HG02884 (cell line): ENCODE data around the gene KIF26A.

Experiments used
- ATAC-seq: cut with Tn5 transposase; IDR thresholded peaks from one replicate; pipeline ENCODE4 v1.9.1; 2021; ENCODE audit warnings: mild to moderate bottlenecking, moderate library complexity; ENCODE audit not compliant: unreplicated experiment

KIF26A gene

GRCh38 chr14:104190396-104191000 is 52.1 kb downstream of the KIF26A start:
- ATAC-seq = no peak

- no peak for ATAC-seq
These were observed 53.1 kb downstream of the KIF26A start for GRCh38 chr14:104191409-104191997.

GRCh38 chr14:104192146-104192882 is 53.9 kb downstream of the KIF26A start:
- ATAC-seq = no peak

- ATAC-seq = no peak
These were observed 54.5 kb downstream of the KIF26A start for GRCh38 chr14:104192883-104193245.

- ATAC-seq = no peak
These were observed 55.6 kb downstream of the KIF26A start for GRCh38 chr14:104194016-104194415.

- ATAC-seq = no peak
These were observed 56.3 kb downstream of the KIF26A start for GRCh38 chr14:104194716-104195115.

- no peak for ATAC-seq
These were observed 57.0 kb downstream of the KIF26A start for GRCh38 chr14:104195361-104195760.

GRCh38 chr14:104195878-104196277 is 57.5 kb downstream of the KIF26A start:
- no peak for ATAC-seq

GRCh38 chr14:104196461-104197140 is 58.2 kb downstream of the KIF26A start:
- no peak for ATAC-seq

- no peak for ATAC-seq
These were observed 59.3 kb downstream of the KIF26A start for GRCh38 chr14:104197449-104198247.

GRCh38 chr14:104199266-104199895 is 61.0 kb downstream of the KIF26A start:
- no peak for ATAC-seq

GRCh38 chr14:104200106-104200505 is 61.7 kb downstream of the KIF26A start:
- no peak for ATAC-seq

- no peak for ATAC-seq
These were observed 62.2 kb downstream of the KIF26A start for GRCh38 chr14:104200591-104200990.

- ATAC-seq = no peak
These were observed 62.7 kb downstream of the KIF26A start for GRCh38 chr14:104201063-104201462.

GRCh38 chr14:104201496-104201895 is 63.1 kb downstream of the KIF26A start:
- ATAC-seq = no peak

- ATAC-seq = no peak
These were observed 64.1 kb downstream of the KIF26A start for GRCh38 chr14:104202259-104203070.

- no peak for ATAC-seq
These were observed 64.7 kb downstream of the KIF26A start for GRCh38 chr14:104203071-104203425.

- ATAC-seq = no peak
These were observed 66.3 kb downstream of the KIF26A start for GRCh38 chr14:104204660-104205149.

- ATAC-seq = no peak
These were observed 67.4 kb downstream of the KIF26A start for GRCh38 chr14:104205781-104206180.
